GM23338 (cell line): ENCODE data around the gene CNKSR1. TPM values are rescaled to one million over a fixed set of nuclear protein-coding genes. Genes with fewer than 3 reads are reported as not detected.

ENCODE experiments used
- ATAC-seq: fragments of 200-7000 bp; cut with Tn5 transposase; 3 replicates; pipeline ENCODE4 v1.9.1; 2020
- DNase-seq: peaks from one replicate; pipeline ENCODE4 v3.0.0-alpha.2; 2015; ENCODE audit warnings: low spot score
- H2AFZ ChIP-seq: fragments of 200-600 bp; sonication (generic); 2 replicates; pipeline ENCODE4 v1.8.0; 2016; ENCODE audit warnings: antibody characterized with exemption, mild to moderate bottlenecking, moderate library complexity
- H3F3A ChIP-seq: fragments of 200-600 bp; sonication (generic); replicated peaks from 2 replicates; pipeline ENCODE4 v1.8.0; 2017; ENCODE audit warnings: antibody characterized with exemption, mixed run types, low read depth
- H3K27ac ChIP-seq: fragments of 200-600 bp; sonication (generic); 2 replicates; pipeline ENCODE4 v1.6.1; 2016; ENCODE audit warnings: low read depth
- H3K27me3 ChIP-seq: fragments of 200-600 bp; sonication (generic); 2 replicates; pipeline ENCODE4 v1.8.0; 2016; ENCODE audit warnings: mild to moderate bottlenecking, mixed run types, moderate library complexity; ENCODE audit not compliant: insufficient read depth
- H3K36me3 ChIP-seq: fragments of 200-600 bp; sonication (generic); 2 replicates; pipeline ENCODE4 v1.8.0; 2016; ENCODE audit warnings: mild to moderate bottlenecking; ENCODE audit not compliant: insufficient read depth
- H3K4me1 ChIP-seq: fragments of 200-600 bp; sonication (generic); 2 replicates; pipeline ENCODE4 v1.8.0; 2016; ENCODE audit warnings: mild to moderate bottlenecking, moderate library complexity; ENCODE audit not compliant: insufficient read depth
- H3K4me2 ChIP-seq: fragments of 200-600 bp; sonication (generic); 2 replicates; pipeline ENCODE4 v1.7.1; 2017; ENCODE audit warnings: mixed run types
- H3K4me3 ChIP-seq: fragments of 200-600 bp; sonication (generic); 2 replicates; pipeline ENCODE4 v1.6.1; 2016; ENCODE audit warnings: mixed run types
- H3K79me2 ChIP-seq: fragments of 200-600 bp; sonication (generic); replicated peaks from 2 replicates; pipeline ENCODE4 v1.8.0; 2017; ENCODE audit warnings: mild to moderate bottlenecking; ENCODE audit not compliant: insufficient read depth
- H3K9me2 ChIP-seq: fragments of 200-600 bp; sonication (generic); 2 replicates; pipeline ENCODE4 v1.8.0; 2017; ENCODE audit not compliant: insufficient read depth
- H4K20me1 ChIP-seq: fragments of 200-600 bp; sonication (generic); replicated peaks from 2 replicates; pipeline ENCODE4 v1.8.0; 2017; ENCODE audit warnings: mild to moderate bottlenecking; ENCODE audit not compliant: insufficient read depth
- H3K27ac Mint-ChIP-seq: 2 replicates; pipeline ENCODE4 v1.8.0; 2020; ENCODE audit warnings: inconsistent platforms, mild to moderate bottlenecking, moderate library complexity, mixed read lengths
- H3K27me3 Mint-ChIP-seq: 3 replicates; pipeline ENCODE4 v1.8.0; 2022; ENCODE audit warnings: low read depth, mild to moderate bottlenecking, moderate library complexity, mixed read lengths, inconsistent platforms; ENCODE audit not compliant: insufficient read depth, poor library complexity
- H3K36me3 Mint-ChIP-seq: 3 replicates; pipeline ENCODE4 v1.8.0; 2021; ENCODE audit warnings: low read depth, mild to moderate bottlenecking, inconsistent platforms, moderate library complexity, mixed read lengths
- H3K4me1 Mint-ChIP-seq: 3 replicates; pipeline ENCODE4 v1.8.0; 2020; ENCODE audit warnings: mild to moderate bottlenecking, inconsistent platforms, mixed read lengths
- H3K4me3 Mint-ChIP-seq: 3 replicates; pipeline ENCODE4 v1.8.0; 2021; ENCODE audit warnings: moderate library complexity, mild to moderate bottlenecking, inconsistent platforms, mixed read lengths
- H3K9me3 Mint-ChIP-seq: 3 replicates; pipeline ENCODE4 v1.8.0; 2020; ENCODE audit warnings: moderate library complexity, mild to moderate bottlenecking, inconsistent platforms, mixed read lengths
- CREB1 ChIP-seq: fragments of 250-450 bp; sonication (Bioruptor Pico); IDR thresholded peaks from 2 replicates; pipeline ENCODE4 v1.5.0; 2020; ENCODE audit warnings: low read depth, mild to moderate bottlenecking, moderate library complexity
- EZH2 ChIP-seq: fragments of 200-600 bp; sonication (generic); IDR thresholded peaks from one replicate; pipeline ENCODE4 v1.8.0; 2017; ENCODE audit warnings: antibody characterized with exemption, mild to moderate bottlenecking, low read depth; ENCODE audit not compliant: unreplicated experiment
- EZH2phosphoT487 ChIP-seq: fragments of 200-600 bp; sonication (generic); IDR thresholded peaks from one replicate; pipeline ENCODE4 v1.8.1; 2018; ENCODE audit warnings: antibody characterized with exemption; ENCODE audit not compliant: unreplicated experiment
- STAT1 ChIP-seq: IDR thresholded peaks from one replicate; pipeline ENCODE4 v1.6.1; 2016; ENCODE audit warnings: antibody characterized with exemption; ENCODE audit not compliant: unreplicated experiment
- polyA plus RNA-seq: library from polyadenylated mRNA; unstranded; fragments of >200 nt; fragmentation: Nextera tagmentation; extraction: Ambion mirVana; gene quantifications from 2 replicates; pipeline ENCODE4 v1.2.1, GENCODE V29; 2016
- total RNA-seq: library from RNA; depleted of rRNA; stranded (reverse); fragments of >200 nt; shearing (Covaris generic); gene quantifications from 2 replicates; pipeline ENCODE4 v1.2.3, GENCODE V29; 2014
- TF ChIP-seq, protein P1 (sequence below), 2 experiments: fragments of 200-600 bp in 1 of 2; sonication (generic) in 1 of 2; conservative IDR thresholded peaks; 2 replicates each; pipeline versions ENCODE4 v1.5.1 to v1.6.1; 2016 to 2017; ENCODE audit warnings: antibody characterized with exemption in 2 of 2, low read depth in 2 of 2, mild to moderate bottlenecking in 2 of 2, moderate library complexity in 1 of 2
- TF ChIP-seq, protein P2 (sequence below): IDR thresholded peaks from 2 replicates; pipeline ENCODE4 v1.6.1; 2016; ENCODE audit warnings: antibody characterized with exemption
- TF ChIP-seq, protein P3 (sequence below): IDR thresholded peaks from one replicate; pipeline ENCODE4 v1.6.1; 2018; ENCODE audit warnings: antibody characterized with exemption; ENCODE audit not compliant: unreplicated experiment

Gene CNKSR1
- total and polyA plus RNA-seq, 2 experiments from 2014 or later: 9.7 to 12.5 TPM

DNA sequence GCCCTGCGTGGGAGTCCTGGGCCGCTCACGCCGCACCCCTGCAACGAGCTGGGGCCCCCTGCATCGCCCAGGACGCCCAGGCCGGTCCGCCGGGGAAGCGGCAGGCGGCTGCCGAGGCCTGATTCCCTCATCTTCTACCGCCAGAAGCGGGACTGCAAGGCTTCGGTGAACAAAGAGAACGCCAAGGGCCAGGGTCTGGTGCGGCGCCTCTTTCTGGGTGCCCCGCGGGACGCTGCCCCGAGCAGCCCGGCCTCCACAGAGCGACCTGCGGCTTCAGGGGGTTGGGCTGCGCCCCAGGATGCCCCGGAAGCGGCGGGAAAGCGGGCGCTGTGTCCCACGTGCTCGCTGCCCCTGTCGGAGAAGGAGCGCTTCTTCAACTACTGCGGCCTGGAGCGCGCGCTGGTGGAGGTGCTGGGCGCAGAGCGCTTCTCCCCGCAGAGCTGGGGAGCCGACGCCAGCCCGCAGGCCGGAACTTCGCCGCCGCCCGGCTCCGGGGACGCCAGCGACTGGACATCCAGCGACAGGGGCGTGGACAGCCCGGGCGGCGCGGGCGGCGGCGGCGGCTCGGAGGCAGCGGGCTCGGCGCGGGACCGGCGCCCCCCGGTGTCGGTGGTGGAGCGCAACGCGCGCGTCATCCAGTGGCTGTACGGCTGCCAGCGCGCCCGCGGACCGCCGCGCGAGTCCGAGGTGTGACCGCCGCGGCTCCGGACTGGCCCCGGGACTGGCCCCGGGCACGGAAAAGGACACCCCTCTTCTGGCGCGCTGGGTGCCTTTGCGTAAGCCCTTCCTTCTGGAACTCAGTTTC, 15.7 kb upstream of the CNKSR1 start:
- Histone ChIP-seq H3K4me3 (peak overlapping the region; percentile 65), H3K9me2 (no peaks in the 10 kb centered on the region), H3K79me2 (no peaks in the 10 kb centered on the region), H3K27me3 (peaks cover 99% of the 10 kb centered on the region), H3K36me3 (no peaks in the 10 kb centered on the region), H3K27ac (no peak overlapping the region), H3K4me1 (peaks cover 42% of the 10 kb centered on the region), H3F3A (peaks cover 9% of the 10 kb centered on the region; the same call in 1 of the 2 replicates), H4K20me1 (no peaks in the 10 kb centered on the region), H2AFZ (peak overlapping the region; percentile 95), H3K4me2 (peak overlapping the region; percentile 87)
- Mint-ChIP-seq H3K9me3 (peaks cover 3% of the 10 kb centered on the region; the same call in 1 of the 3 replicates), H3K4me3 (peak overlapping the region; percentile 73), H3K4me1 (peaks cover 51% of the 10 kb centered on the region), H3K36me3 (no peaks in the 10 kb centered on the region), H3K27me3 (peaks cover 76% of the 10 kb centered on the region), H3K27ac (no peak overlapping the region)
- TF ChIP-seq, protein P1, sequence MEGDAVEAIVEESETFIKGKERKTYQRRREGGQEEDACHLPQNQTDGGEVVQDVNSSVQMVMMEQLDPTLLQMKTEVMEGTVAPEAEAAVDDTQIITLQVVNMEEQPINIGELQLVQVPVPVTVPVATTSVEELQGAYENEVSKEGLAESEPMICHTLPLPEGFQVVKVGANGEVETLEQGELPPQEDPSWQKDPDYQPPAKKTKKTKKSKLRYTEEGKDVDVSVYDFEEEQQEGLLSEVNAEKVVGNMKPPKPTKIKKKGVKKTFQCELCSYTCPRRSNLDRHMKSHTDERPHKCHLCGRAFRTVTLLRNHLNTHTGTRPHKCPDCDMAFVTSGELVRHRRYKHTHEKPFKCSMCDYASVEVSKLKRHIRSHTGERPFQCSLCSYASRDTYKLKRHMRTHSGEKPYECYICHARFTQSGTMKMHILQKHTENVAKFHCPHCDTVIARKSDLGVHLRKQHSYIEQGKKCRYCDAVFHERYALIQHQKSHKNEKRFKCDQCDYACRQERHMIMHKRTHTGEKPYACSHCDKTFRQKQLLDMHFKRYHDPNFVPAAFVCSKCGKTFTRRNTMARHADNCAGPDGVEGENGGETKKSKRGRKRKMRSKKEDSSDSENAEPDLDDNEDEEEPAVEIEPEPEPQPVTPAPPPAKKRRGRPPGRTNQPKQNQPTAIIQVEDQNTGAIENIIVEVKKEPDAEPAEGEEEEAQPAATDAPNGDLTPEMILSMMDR (conservative IDR thresholded peaks at IDR 0.05; ENCODE audit: low read depth in 2 of 2): peak in 1 of 2 experiments; percentile 24; a peak in 2 of 4 replicates
- peak; percentile 46 for TF ChIP-seq EZH2
- TF ChIP-seq, protein P2, sequence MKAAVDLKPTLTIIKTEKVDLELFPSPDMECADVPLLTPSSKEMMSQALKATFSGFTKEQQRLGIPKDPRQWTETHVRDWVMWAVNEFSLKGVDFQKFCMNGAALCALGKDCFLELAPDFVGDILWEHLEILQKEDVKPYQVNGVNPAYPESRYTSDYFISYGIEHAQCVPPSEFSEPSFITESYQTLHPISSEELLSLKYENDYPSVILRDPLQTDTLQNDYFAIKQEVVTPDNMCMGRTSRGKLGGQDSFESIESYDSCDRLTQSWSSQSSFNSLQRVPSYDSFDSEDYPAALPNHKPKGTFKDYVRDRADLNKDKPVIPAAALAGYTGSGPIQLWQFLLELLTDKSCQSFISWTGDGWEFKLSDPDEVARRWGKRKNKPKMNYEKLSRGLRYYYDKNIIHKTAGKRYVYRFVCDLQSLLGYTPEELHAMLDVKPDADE: no peak
- peak; percentile 76 for DNase-seq
- ATAC-seq: peak; percentile 19

DNA sequence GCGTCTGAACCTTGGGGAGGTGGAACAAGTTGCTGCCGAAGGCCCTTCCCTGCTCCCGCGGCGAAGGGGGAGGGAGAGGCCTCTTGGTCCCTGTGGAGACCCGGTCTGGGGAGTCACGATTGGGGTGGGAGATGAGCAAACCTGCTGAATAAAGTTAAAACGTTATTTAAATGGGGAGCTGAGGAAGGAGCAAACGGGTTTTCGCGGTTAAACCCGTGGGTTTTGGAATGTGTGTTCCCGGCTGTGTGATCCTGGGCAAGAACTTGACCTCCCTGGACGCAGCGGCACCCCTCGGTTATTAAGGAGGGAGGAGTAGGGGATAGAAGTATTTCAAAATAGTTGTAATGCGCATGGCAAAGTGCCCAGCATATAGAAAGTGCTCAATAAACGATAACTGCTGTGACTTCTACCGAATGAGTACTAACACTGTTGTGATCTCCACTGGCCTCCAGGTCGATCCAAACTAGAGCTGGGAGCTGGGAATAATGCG, 15.0 kb upstream of the CNKSR1 start:
- peaks cover 73% of the 10 kb centered on the region for H3K27me3 Mint-ChIP-seq
- H3K27ac Mint-ChIP-seq: no peak overlapping the region
- Histone ChIP-seq H4K20me1 (no peaks in the 10 kb centered on the region), H3K4me3 (peak overlapping the region; percentile 65), H3K4me2 (peak overlapping the region; percentile 87), H3K4me1 (peaks cover 41% of the 10 kb centered on the region), H3F3A (peaks cover 9% of the 10 kb centered on the region; the same call in 1 of the 2 replicates), H3K79me2 (no peaks in the 10 kb centered on the region), H3K27ac (no peak overlapping the region), H3K27me3 (peaks cover 93% of the 10 kb centered on the region), H3K9me2 (no peaks in the 10 kb centered on the region), H2AFZ (peak overlapping the region; percentile 88; the same call in 1 of the 2 replicates), H3K36me3 (no peaks in the 10 kb centered on the region)
- DNase-seq: no peak
- H3K9me3 Mint-ChIP-seq: peaks cover 3% of the 10 kb centered on the region; the same call in 1 of the 3 replicates
- no peak for ATAC-seq
- H3K36me3 Mint-ChIP-seq: no peaks in the 10 kb centered on the region
- no peak for TF ChIP-seq STAT1
- peak; percentile 74 for TF ChIP-seq EZH2
- TF ChIP-seq, protein P3, sequence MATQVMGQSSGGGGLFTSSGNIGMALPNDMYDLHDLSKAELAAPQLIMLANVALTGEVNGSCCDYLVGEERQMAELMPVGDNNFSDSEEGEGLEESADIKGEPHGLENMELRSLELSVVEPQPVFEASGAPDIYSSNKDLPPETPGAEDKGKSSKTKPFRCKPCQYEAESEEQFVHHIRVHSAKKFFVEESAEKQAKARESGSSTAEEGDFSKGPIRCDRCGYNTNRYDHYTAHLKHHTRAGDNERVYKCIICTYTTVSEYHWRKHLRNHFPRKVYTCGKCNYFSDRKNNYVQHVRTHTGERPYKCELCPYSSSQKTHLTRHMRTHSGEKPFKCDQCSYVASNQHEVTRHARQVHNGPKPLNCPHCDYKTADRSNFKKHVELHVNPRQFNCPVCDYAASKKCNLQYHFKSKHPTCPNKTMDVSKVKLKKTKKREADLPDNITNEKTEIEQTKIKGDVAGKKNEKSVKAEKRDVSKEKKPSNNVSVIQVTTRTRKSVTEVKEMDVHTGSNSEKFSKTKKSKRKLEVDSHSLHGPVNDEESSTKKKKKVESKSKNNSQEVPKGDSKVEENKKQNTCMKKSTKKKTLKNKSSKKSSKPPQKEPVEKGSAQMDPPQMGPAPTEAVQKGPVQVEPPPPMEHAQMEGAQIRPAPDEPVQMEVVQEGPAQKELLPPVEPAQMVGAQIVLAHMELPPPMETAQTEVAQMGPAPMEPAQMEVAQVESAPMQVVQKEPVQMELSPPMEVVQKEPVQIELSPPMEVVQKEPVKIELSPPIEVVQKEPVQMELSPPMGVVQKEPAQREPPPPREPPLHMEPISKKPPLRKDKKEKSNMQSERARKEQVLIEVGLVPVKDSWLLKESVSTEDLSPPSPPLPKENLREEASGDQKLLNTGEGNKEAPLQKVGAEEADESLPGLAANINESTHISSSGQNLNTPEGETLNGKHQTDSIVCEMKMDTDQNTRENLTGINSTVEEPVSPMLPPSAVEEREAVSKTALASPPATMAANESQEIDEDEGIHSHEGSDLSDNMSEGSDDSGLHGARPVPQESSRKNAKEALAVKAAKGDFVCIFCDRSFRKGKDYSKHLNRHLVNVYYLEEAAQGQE: no peak
- no peak for TF ChIP-seq CREB1 (CRISPR knock-in tag)
- TF ChIP-seq EZH2phosphoT487: no peak
- peak overlapping the region; percentile 73 for H3K4me3 Mint-ChIP-seq
- peaks cover 48% of the 10 kb centered on the region for H3K4me1 Mint-ChIP-seq
